Measurements from ENCODE around the gene ACVR1B. TPM values are rescaled to one million over a fixed set of nuclear protein-coding genes. Genes with fewer than 3 reads are reported as not detected.

The ACVR1B gene
- total and polyA plus RNA-seq, 2 experiments from 2014 or later = 2.4 to 7.5 TPM

DNA sequence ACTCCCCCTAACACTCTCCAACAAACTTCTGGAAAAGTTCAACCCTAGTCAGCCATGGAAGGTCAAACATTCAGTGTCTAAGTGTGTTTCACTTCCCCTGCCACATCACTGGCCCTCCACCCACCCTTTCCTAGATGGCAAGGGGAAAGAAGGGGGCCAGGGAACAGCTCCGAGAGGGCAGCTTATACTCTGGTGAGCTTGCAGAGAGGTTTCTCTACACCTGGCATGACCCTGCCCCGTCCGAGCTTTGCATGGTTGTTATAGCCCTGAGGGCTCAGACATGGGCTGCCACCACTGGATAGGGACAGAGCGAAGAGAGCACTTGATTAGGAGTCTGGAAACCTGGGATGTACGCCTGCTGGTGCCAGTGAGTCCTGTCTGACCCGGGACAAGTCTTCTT, 40.2 kb upstream of the ACVR1B start:
- no peaks in the 10 kb centered on the region for H3K36me3 Mint-ChIP-seq (ENCODE audit: low read depth)
- no peak for DNase-seq (ENCODE audit: low spot score)

DNA sequence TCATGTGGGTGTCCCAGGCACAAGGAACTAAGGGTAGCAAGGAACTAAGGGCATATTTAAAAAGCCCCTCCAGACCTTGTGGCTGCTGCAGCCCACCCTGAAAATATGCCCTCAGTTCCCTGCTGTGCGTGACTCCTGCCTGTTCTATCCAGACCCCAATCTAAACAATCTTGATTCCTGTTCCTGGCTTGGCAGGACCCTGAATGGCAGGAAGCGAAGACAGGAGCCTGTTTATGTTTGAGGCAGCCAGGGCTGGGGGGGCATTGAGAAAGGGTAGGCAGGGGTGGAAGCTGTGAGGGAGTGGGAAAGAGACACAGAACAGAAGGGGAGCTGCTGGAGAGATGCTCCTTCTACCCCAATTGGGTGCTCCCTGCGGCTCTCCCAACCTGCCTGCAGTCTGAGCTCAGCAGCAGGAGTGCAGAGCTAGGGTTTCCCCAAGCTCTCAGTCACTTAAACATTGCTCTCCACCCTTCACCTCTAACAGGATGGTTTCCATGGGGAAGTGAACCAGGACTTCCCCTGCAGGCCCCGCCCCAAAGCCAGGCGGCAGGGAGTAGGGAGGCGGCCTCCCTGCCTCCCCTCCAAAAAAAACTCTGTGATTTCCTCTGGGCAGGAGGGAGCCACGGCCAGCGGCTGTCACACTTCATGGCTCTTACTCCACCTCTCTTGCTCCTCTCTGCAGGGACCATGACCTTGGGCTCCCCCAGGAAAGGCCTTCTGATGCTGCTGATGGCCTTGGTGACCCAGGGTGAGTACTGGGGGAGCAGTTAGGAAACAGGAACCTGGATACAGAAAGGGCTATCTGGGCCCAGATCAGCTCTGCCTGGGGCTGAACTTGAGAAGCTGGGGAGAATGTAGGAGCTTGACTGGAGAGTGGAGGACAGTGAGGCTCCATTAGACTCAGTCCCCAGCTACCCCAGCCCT, 39.4 kb upstream of the ACVR1B start:
- Mint-ChIP-seq H3K9me3 (peaks cover 3% of the 10 kb centered on the region; the same call in 1 of the 3 replicates), H3K27me3 (ENCODE audit: insufficient read depth, low read depth, poor library complexity) (peaks cover 28% of the 10 kb centered on the region), H3K36me3 (ENCODE audit: low read depth) (no peaks in the 10 kb centered on the region), H3K4me3 (no peak overlapping the region), H3K27ac (no peak overlapping the region), H3K4me1 (peaks cover 22% of the 10 kb centered on the region)
- no peaks in the 10 kb centered on the region for H3K79me2 ChIP-seq (replicated peaks; ENCODE audit: insufficient read depth)
- ATAC-seq = peak; percentile 8; the same call in 1 of the 3 replicates
- H3K27me3 ChIP-seq (ENCODE audit: insufficient read depth) = peaks cover 38% of the 10 kb centered on the region
- 0 out of 2 replicates have a peak overlapping the region, but pooled peaks have one; percentile 23 for H2AFZ ChIP-seq
- H3K9me2 ChIP-seq (ENCODE audit: insufficient read depth) = no peaks in the 10 kb centered on the region
- no peaks in the 10 kb centered on the region for H3K4me1 ChIP-seq (ENCODE audit: insufficient read depth)
- peak; percentile 37 for DNase-seq (ENCODE audit: low spot score)
- H3K4me2 ChIP-seq = no peak overlapping the region
- H3K36me3 ChIP-seq (ENCODE audit: insufficient read depth) = no peaks in the 10 kb centered on the region
- H3F3A ChIP-seq (replicated peaks; ENCODE audit: low read depth) = no peaks in the 10 kb centered on the region
- no peaks in the 10 kb centered on the region for H4K20me1 ChIP-seq (replicated peaks; ENCODE audit: insufficient read depth)
- no peak for TF ChIP-seq ZNF331 (CRISPR knock-in tag; IDR thresholded peaks at IDR 0.05; ENCODE audit: low read depth)
- TF ChIP-seq, protein P1, sequence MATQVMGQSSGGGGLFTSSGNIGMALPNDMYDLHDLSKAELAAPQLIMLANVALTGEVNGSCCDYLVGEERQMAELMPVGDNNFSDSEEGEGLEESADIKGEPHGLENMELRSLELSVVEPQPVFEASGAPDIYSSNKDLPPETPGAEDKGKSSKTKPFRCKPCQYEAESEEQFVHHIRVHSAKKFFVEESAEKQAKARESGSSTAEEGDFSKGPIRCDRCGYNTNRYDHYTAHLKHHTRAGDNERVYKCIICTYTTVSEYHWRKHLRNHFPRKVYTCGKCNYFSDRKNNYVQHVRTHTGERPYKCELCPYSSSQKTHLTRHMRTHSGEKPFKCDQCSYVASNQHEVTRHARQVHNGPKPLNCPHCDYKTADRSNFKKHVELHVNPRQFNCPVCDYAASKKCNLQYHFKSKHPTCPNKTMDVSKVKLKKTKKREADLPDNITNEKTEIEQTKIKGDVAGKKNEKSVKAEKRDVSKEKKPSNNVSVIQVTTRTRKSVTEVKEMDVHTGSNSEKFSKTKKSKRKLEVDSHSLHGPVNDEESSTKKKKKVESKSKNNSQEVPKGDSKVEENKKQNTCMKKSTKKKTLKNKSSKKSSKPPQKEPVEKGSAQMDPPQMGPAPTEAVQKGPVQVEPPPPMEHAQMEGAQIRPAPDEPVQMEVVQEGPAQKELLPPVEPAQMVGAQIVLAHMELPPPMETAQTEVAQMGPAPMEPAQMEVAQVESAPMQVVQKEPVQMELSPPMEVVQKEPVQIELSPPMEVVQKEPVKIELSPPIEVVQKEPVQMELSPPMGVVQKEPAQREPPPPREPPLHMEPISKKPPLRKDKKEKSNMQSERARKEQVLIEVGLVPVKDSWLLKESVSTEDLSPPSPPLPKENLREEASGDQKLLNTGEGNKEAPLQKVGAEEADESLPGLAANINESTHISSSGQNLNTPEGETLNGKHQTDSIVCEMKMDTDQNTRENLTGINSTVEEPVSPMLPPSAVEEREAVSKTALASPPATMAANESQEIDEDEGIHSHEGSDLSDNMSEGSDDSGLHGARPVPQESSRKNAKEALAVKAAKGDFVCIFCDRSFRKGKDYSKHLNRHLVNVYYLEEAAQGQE (IDR thresholded peaks at IDR 0.05; ENCODE audit: unreplicated experiment) = no peak
- no peak for TF ChIP-seq NANOG (IDR thresholded peaks at IDR 0.05; ENCODE audit: borderline replicate concordance)
- TF ChIP-seq ZNF114 (CRISPR knock-in tag; IDR thresholded peaks at IDR 0.05) = no peak
- no peak for TF ChIP-seq STAT1 (IDR thresholded peaks at IDR 0.05; ENCODE audit: unreplicated experiment)
- no peak overlapping the region for H3K4me3 ChIP-seq
- no peak overlapping the region for H3K27ac ChIP-seq (ENCODE audit: low read depth)

More for the DNA sequence above, 40.2 kb upstream of the ACVR1B start:
- Histone ChIP-seq H3K27ac (ENCODE audit: low read depth) (no peak overlapping the region), H3K4me1 (ENCODE audit: insufficient read depth) (peaks cover 3% of the 10 kb centered on the region; the same call in 1 of the 2 replicates), H3K4me2 (no peak overlapping the region), H3K27me3 (ENCODE audit: insufficient read depth) (peaks cover 45% of the 10 kb centered on the region), H2AFZ (no peak overlapping the region), H3K36me3 (ENCODE audit: insufficient read depth) (no peaks in the 10 kb centered on the region), H3F3A (replicated peaks; ENCODE audit: low read depth) (peaks cover 2% of the 10 kb centered on the region), H3K4me3 (no peak overlapping the region), H4K20me1 (replicated peaks; ENCODE audit: insufficient read depth) (no peaks in the 10 kb centered on the region), H3K79me2 (replicated peaks; ENCODE audit: insufficient read depth) (no peaks in the 10 kb centered on the region), H3K9me2 (ENCODE audit: insufficient read depth) (no peaks in the 10 kb centered on the region)
- TF ChIP-seq CREB1 (CRISPR knock-in tag; IDR thresholded peaks at IDR 0.05; ENCODE audit: low read depth) (no peak), ZNF114 (CRISPR knock-in tag; IDR thresholded peaks at IDR 0.05) (no peak), JUNB (IDR thresholded peaks at IDR 0.05; ENCODE audit: unreplicated experiment) (no peak)
- TF ChIP-seq, protein P2, sequence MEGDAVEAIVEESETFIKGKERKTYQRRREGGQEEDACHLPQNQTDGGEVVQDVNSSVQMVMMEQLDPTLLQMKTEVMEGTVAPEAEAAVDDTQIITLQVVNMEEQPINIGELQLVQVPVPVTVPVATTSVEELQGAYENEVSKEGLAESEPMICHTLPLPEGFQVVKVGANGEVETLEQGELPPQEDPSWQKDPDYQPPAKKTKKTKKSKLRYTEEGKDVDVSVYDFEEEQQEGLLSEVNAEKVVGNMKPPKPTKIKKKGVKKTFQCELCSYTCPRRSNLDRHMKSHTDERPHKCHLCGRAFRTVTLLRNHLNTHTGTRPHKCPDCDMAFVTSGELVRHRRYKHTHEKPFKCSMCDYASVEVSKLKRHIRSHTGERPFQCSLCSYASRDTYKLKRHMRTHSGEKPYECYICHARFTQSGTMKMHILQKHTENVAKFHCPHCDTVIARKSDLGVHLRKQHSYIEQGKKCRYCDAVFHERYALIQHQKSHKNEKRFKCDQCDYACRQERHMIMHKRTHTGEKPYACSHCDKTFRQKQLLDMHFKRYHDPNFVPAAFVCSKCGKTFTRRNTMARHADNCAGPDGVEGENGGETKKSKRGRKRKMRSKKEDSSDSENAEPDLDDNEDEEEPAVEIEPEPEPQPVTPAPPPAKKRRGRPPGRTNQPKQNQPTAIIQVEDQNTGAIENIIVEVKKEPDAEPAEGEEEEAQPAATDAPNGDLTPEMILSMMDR (conservative IDR thresholded peaks at IDR 0.05; ENCODE audit: low read depth in 2 of 2) = no peak
- no peak overlapping the region for H3K27ac Mint-ChIP-seq
- H3K4me3 Mint-ChIP-seq = no peak overlapping the region
- H3K4me1 Mint-ChIP-seq = peaks cover 26% of the 10 kb centered on the region
- H3K9me3 Mint-ChIP-seq = peaks cover 3% of the 10 kb centered on the region; the same call in 1 of the 3 replicates
- peaks cover 35% of the 10 kb centered on the region for H3K27me3 Mint-ChIP-seq (ENCODE audit: insufficient read depth, low read depth, poor library complexity)
- no peak for ATAC-seq

All from GM23338 (cell line).